GM21447 (cell line): Measurements from ENCODE around the gene ALX4.

ENCODE experiments used
- ATAC-seq: cut with Tn5 transposase; IDR thresholded peaks from one replicate; pipeline ENCODE4 v1.9.1; 2021; ENCODE audit not compliant: unreplicated experiment

Gene ALX4

GRCh38 chr11:44213148-44213547, 96.8 kb downstream of the ALX4 start:
- no peak for ATAC-seq

GRCh38 chr11:44212128-44212527, 97.8 kb downstream of the ALX4 start:
- ATAC-seq: no peak
